Uterus (tissue), 4 donors: ENCODE data around the gene ZFYVE28. TPM values are rescaled to one million over a fixed set of nuclear protein-coding genes. Genes with fewer than 3 reads are reported as not detected.

Experiments
- DNase-seq, 2 donors: peaks; one replicate each; pipeline ENCODE4 v3.0.0-alpha.2; 2019 to 2020
- H3K27ac ChIP-seq, 2 donors: fragments of 200-600 bp; sonication (generic); 1 replicate in 1 of 2; 2 replicates in 1 of 2; pipeline ENCODE4 v1.5.1; 2016 to 2018
- H3K27me3 ChIP-seq, 2 donors: fragments of 200-600 bp; sonication (generic); one replicate each; pipeline ENCODE4 v1.5.1; 2018 to 2019; ENCODE audit warnings: control low read depth in 1 of 2
- H3K36me3 ChIP-seq, 2 donors: fragments of 200-600 bp; sonication (generic); one replicate each; pipeline ENCODE4 v1.5.1; 2019; ENCODE audit warnings: control low read depth in 1 of 2
- H3K4me1 ChIP-seq, 2 donors: fragments of 200-600 bp; sonication (generic); one replicate each; pipeline ENCODE4 v1.5.1; 2018 to 2019; ENCODE audit warnings: control low read depth in 1 of 2
- H3K4me3 ChIP-seq, 2 donors: fragments of 200-600 bp; sonication (generic); 1 replicate in 1 of 2; 2 replicates in 1 of 2; pipeline ENCODE4 v1.5.1; 2018 to 2019; ENCODE audit warnings: mild to moderate bottlenecking in 1 of 2
- H3K9me3 ChIP-seq, 2 donors: fragments of 200-600 bp; sonication (generic); one replicate each; pipeline ENCODE4 v1.5.1; 2019; ENCODE audit warnings: control low read depth in 1 of 2
- CTCF ChIP-seq, 4 experiments: fragments of 200-600 bp in 2 of 4; fragments of 450-650 bp in 2 of 4; sonication (generic) in 2 of 4; IDR thresholded peaks; one replicate each; pipeline ENCODE4 v1.5.1; 2016 to 2019; ENCODE audit warnings: antibody characterized with exemption in 4 of 4, mild to moderate bottlenecking in 2 of 4, moderate library complexity in 1 of 4
- POLR2A ChIP-seq, 2 donors: fragments of 450-650 bp; IDR thresholded peaks; one replicate each; pipeline ENCODE4 v1.6.1; 2016; ENCODE audit warnings: antibody characterized with exemption in 2 of 2, mild to moderate bottlenecking in 1 of 2, moderate library complexity in 1 of 2
- intact Hi-C: fragments of 100-400 bp; cut with DNase I; formaldehyde crosslinking; loops from one replicate; pipeline ENCODE4 v1.15.1; 2023; ENCODE audit warnings: low total_unique reads
- total RNA-seq, 4 donors: library from RNA; depleted of rRNA in 3 of 4; stranded (reverse); fragments of >200 nt in 3 of 4; gene quantifications; one replicate each; pipeline versions ENCODE4 v1.1.0 to v1.2.4, GENCODE V29; 2014 to 2023
- donor health status: DM: yes; HTN: yes; CAD: no.

ZFYVE28 gene
- total RNA-seq, 4 donors from 2014 or later: 5.4 to 16.7 (median 13.4) TPM

- Histone ChIP-seq H3K36me3 (no peaks in the 10 kb centered on the region), H3K4me1 (no peaks in the 10 kb centered on the region), H3K9me3 (no peaks in the 10 kb centered on the region), H3K27me3 (no peaks in the 10 kb centered on the region), H3K27ac (no peak overlapping the region), H3K4me3 (no peak overlapping the region)
- intact Hi-C loops: no loop called here
- DNase-seq: no peak
- TF ChIP-seq CTCF (IDR thresholded peaks at IDR 0.05) (no peak), POLR2A (IDR thresholded peaks at IDR 0.05) (no peak)
Observed at GRCh38 chr4:2350982-2351381, 67.5 kb downstream of the ZFYVE28 start.

- no peaks in the 10 kb centered on the region for H3K36me3 ChIP-seq
- no peaks in the 10 kb centered on the region for H3K4me1 ChIP-seq
- TF ChIP-seq CTCF (IDR thresholded peaks at IDR 0.05) (no peak), POLR2A (IDR thresholded peaks at IDR 0.05) (no peak)
- intact Hi-C loops: no loop called here
- no peaks in the 10 kb centered on the region for H3K27me3 ChIP-seq
- no peak overlapping the region for H3K4me3 ChIP-seq
- no peak overlapping the region for H3K27ac ChIP-seq
- no peaks in the 10 kb centered on the region for H3K9me3 ChIP-seq
- DNase-seq: no peak
Observed at GRCh38 chr4:2348786-2349185, 69.7 kb downstream of the ZFYVE28 start.

- Histone ChIP-seq H3K27me3 (no peaks in the 10 kb centered on the region), H3K9me3 (no peaks in the 10 kb centered on the region), H3K27ac (no peak overlapping the region), H3K36me3 (no peaks in the 10 kb centered on the region), H3K4me3 (no peak overlapping the region), H3K4me1 (no peaks in the 10 kb centered on the region)
- intact Hi-C loops: no loop called here
- DNase-seq: no peak
- TF ChIP-seq POLR2A (IDR thresholded peaks at IDR 0.05): no peak
- no peak for TF ChIP-seq CTCF (IDR thresholded peaks at IDR 0.05)
Observed at GRCh38 chr4:2347190-2347589, 71.3 kb downstream of the ZFYVE28 start.

DNA sequence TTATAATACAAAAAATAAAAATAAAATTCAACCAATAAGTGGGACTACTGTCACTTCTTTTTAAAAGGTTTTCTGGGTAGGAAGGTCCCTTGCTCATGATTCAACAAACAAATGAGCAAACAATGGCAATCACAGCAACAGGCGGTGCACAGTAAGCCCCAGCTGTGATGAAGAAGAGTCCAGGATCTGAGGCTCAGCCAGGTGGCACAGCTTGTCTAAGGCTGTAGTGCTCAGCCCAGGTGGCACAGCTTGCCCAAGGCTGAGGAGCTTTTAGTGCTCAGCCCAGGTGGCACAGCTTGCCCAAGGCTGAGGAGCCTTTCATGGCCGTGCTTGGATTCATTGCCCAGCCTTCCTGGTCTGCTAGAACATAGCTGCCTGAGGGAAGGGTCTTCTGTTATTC lies 75.0 kb downstream of the ZFYVE28 start:
- no peak for TF ChIP-seq POLR2A (IDR thresholded peaks at IDR 0.05)
- TF ChIP-seq CTCF (IDR thresholded peaks at IDR 0.05): no peak
- no peak overlapping the region for H3K27ac ChIP-seq
- intact Hi-C loops: no loop called here
- DNase-seq: no peak
- no peaks in the 10 kb centered on the region for H3K9me3 ChIP-seq
- H3K4me1 ChIP-seq: no peaks in the 10 kb centered on the region
- H3K4me3 ChIP-seq: no peak overlapping the region
- no peaks in the 10 kb centered on the region for H3K27me3 ChIP-seq
- H3K36me3 ChIP-seq: no peaks in the 10 kb centered on the region

DNA sequence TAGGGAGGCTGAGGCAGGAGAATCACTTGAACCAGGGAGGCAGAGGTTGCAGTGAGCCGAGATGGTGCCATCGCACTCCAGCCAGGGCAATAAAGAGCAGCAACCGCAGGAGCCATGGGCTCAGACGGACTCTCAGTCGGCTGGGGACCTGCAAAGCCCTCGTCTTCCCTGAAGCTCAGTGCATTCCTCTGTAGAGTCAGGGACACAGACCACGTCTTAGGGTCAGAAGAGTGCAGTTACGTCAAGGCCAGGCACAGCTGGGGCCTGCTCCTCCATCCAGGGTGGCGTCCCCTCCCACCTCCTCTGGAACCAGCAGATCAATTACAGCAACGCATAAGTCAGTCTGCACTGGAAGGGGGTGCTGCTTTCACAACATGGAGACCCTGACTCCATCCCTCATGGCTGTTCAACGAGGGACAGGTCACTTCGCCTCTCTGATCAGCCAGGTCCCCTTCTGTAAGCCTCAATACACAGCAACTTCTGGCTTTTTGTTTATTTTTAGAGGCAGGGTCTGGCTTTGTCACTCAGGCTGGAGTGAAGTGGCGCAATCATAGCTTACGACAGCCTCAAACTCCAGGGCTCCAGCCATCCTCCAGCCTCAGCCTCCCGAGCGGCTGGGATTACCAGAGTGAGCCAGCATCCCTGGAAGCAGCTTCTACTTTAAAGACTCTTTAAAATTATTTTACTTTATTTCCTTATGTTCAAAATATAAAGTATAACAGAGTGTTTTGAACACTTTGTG lies 76.4 kb downstream of the ZFYVE28 start:
- intact Hi-C loops: no loop called here
- Histone ChIP-seq H3K4me1 (no peaks in the 10 kb centered on the region), H3K9me3 (no peaks in the 10 kb centered on the region), H3K36me3 (no peaks in the 10 kb centered on the region), H3K27me3 (no peaks in the 10 kb centered on the region), H3K4me3 (no peak overlapping the region), H3K27ac (no peak overlapping the region)
- DNase-seq: peak in 1 of 2 donors; percentile 6
- no peak for TF ChIP-seq POLR2A (IDR thresholded peaks at IDR 0.05)
- no peak for TF ChIP-seq CTCF (IDR thresholded peaks at IDR 0.05)
